Measurements from ENCODE around the gene FOXP1.
A peak's percentile ranks its signal among the peaks of the same experiment; 100 is the strongest.

The FOXP1 gene

DNA sequence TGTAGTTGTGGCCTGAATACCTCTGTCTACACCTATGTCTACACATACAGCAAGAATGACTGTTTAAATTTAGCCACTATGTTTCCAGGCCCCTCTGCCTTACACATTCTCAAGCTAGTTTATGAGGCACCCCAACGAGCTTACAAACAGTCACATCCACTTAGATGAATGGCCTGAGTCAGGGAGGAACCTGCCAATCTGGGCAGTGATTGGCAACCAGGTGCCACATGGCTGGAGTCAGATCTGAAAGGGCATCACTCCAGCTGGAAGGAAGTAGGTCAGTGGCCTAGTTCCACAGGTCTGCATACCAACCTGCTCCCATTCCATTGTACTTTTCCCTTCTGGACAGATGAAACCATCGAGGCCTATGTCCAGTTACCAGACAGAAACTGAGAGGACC lies 136.3 kb downstream of the FOXP1 start:
- Histone ChIP-seq H3K4me2 (ENCODE audit: low read length) (peak overlapping the region; percentile 19), H3K79me2 (ENCODE audit: control insufficient read depth, low read length) (peaks cover 82% of the 10 kb centered on the region), H3K4me1 (ENCODE audit: control insufficient read depth, low read length) (peaks cover 99% of the 10 kb centered on the region)

DNA sequence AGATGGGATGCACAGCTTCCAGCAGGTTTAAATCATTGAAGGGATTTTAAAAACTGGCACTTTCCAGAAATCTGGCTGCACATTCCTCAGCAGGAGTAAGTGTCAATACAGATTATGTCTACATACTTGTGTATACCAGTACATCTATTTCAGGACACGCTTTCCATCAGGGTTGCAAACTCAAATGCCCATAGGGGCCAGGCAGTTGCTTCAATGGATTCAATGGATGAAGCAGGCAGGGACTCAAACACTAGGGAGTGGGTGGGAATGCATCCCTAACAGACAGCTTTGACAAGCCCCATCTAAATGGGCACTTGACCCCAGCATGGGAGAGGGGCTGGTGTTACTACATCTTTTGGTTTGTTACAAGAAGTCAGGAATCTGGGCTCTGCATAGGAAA lies 136.8 kb downstream of the FOXP1 start:
- peaks cover 9% of the 10 kb centered on the region for H3K36me3 ChIP-seq (ENCODE audit: control insufficient read depth, low read length)
- no peaks in the 10 kb centered on the region for H3K27me3 ChIP-seq (ENCODE audit: control insufficient read depth, low read length)
- H3K9me2 ChIP-seq (replicated peaks; ENCODE audit: control insufficient read depth, low read length) = no peaks in the 10 kb centered on the region
- H3K4me2 ChIP-seq (ENCODE audit: low read length) = peak overlapping the region; percentile 19
- H3K79me2 ChIP-seq (ENCODE audit: control insufficient read depth, low read length) = peaks cover 82% of the 10 kb centered on the region
- H4K20me1 ChIP-seq (ENCODE audit: control insufficient read depth, insufficient read depth, low read depth, low read length) = no peaks in the 10 kb centered on the region
- H3K4me3 ChIP-seq (ENCODE audit: low read length) = no peak overlapping the region
- peak overlapping the region; percentile 99 for H3K27ac ChIP-seq (ENCODE audit: low read depth, low read length)
- peaks cover 99% of the 10 kb centered on the region for H3K4me1 ChIP-seq (ENCODE audit: control insufficient read depth, low read length)
- no peaks in the 10 kb centered on the region for H3K9me3 ChIP-seq (ENCODE audit: control insufficient read depth, insufficient read depth, low read length)
- H3F3A ChIP-seq (ENCODE audit: control insufficient read depth, insufficient read depth) = peaks cover 42% of the 10 kb centered on the region
- no peak for TF ChIP-seq EZH2phosphoT487 (IDR thresholded peaks at IDR 0.05; ENCODE audit: borderline replicate concordance, low read length)
- TF ChIP-seq, protein P1, sequence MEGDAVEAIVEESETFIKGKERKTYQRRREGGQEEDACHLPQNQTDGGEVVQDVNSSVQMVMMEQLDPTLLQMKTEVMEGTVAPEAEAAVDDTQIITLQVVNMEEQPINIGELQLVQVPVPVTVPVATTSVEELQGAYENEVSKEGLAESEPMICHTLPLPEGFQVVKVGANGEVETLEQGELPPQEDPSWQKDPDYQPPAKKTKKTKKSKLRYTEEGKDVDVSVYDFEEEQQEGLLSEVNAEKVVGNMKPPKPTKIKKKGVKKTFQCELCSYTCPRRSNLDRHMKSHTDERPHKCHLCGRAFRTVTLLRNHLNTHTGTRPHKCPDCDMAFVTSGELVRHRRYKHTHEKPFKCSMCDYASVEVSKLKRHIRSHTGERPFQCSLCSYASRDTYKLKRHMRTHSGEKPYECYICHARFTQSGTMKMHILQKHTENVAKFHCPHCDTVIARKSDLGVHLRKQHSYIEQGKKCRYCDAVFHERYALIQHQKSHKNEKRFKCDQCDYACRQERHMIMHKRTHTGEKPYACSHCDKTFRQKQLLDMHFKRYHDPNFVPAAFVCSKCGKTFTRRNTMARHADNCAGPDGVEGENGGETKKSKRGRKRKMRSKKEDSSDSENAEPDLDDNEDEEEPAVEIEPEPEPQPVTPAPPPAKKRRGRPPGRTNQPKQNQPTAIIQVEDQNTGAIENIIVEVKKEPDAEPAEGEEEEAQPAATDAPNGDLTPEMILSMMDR (IDR thresholded peaks at IDR 0.05; ENCODE audit: low read depth, low read length, poor library complexity, severe bottlenecking) = no peak

More for the DNA sequence above, 136.3 kb downstream of the FOXP1 start:
- no peaks in the 10 kb centered on the region for H4K20me1 ChIP-seq (ENCODE audit: control insufficient read depth, insufficient read depth, low read depth, low read length)
- no peaks in the 10 kb centered on the region for H3K27me3 ChIP-seq (ENCODE audit: control insufficient read depth, low read length)
- no peaks in the 10 kb centered on the region for H3K9me3 ChIP-seq (ENCODE audit: control insufficient read depth, insufficient read depth, low read length)
- H3K27ac ChIP-seq (ENCODE audit: low read depth, low read length) = peak overlapping the region; percentile 99
- H3K36me3 ChIP-seq (ENCODE audit: control insufficient read depth, low read length) = peaks cover 9% of the 10 kb centered on the region
- TF ChIP-seq, protein P1 (IDR thresholded peaks at IDR 0.05; ENCODE audit: low read depth, low read length, poor library complexity, severe bottlenecking) = no peak
- TF ChIP-seq EZH2phosphoT487 (IDR thresholded peaks at IDR 0.05; ENCODE audit: borderline replicate concordance, low read length) = no peak
- H3K4me3 ChIP-seq (ENCODE audit: low read length) = no peak overlapping the region
- H3F3A ChIP-seq (ENCODE audit: control insufficient read depth, insufficient read depth) = peaks cover 42% of the 10 kb centered on the region
- H3K9me2 ChIP-seq (replicated peaks; ENCODE audit: control insufficient read depth, low read length) = no peaks in the 10 kb centered on the region

DNA sequence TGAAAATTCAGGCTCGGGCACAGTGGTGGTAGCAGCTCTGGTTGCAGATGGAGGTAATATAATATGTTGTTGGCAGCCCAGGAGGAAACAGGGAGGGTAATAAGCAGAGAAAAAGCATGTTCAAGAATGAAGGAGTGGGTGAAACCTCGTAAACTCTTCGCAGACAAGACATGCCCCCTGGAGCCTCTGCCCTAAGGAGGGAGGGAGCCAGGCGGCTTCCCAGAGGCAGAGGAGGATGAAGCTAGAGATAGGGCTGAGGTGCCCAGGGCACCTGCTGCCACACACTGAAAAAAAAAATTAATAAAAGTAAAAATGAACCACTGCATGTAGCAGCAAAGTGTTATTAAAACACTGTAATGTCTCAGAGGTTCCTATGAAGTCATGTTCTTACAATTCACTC lies 137.3 kb downstream of the FOXP1 start:
- Histone ChIP-seq H3K36me3 (ENCODE audit: control insufficient read depth, low read length) (peaks cover 9% of the 10 kb centered on the region), H3K27ac (ENCODE audit: low read depth, low read length) (peak overlapping the region; percentile 99), H3K4me1 (ENCODE audit: control insufficient read depth, low read length) (peaks cover 99% of the 10 kb centered on the region), H3K4me2 (ENCODE audit: low read length) (peak overlapping the region; percentile 17), H3F3A (ENCODE audit: control insufficient read depth, insufficient read depth) (peaks cover 40% of the 10 kb centered on the region), H3K9me3 (ENCODE audit: control insufficient read depth, insufficient read depth, low read length) (no peaks in the 10 kb centered on the region), H3K4me3 (ENCODE audit: low read length) (no peak overlapping the region), H3K9me2 (replicated peaks; ENCODE audit: control insufficient read depth, low read length) (no peaks in the 10 kb centered on the region), H3K27me3 (ENCODE audit: control insufficient read depth, low read length) (no peaks in the 10 kb centered on the region), H4K20me1 (ENCODE audit: control insufficient read depth, insufficient read depth, low read depth, low read length) (no peaks in the 10 kb centered on the region), H3K79me2 (ENCODE audit: control insufficient read depth, low read length) (peaks cover 82% of the 10 kb centered on the region)
- no peak for TF ChIP-seq EZH2phosphoT487 (IDR thresholded peaks at IDR 0.05; ENCODE audit: borderline replicate concordance, low read length)
- TF ChIP-seq, protein P1 (IDR thresholded peaks at IDR 0.05; ENCODE audit: low read depth, low read length, poor library complexity, severe bottlenecking) = no peak
